ENCODE measurements around the gene SON.
"Not testable (repeated sequence)": the region's sequence is repeated elsewhere in the genome, so short reads cannot be mapped to it uniquely, and the experiment has no call there.

The SON gene

GRCh38 chr21:33542640-33543504 is at the start of gene SON:
TSS of gene SON (plus strand) at chr21:33543038. CDS start at chr21:33543093, 55 bp downstream.
- peak; percentile 93 to 95 for DNase-seq

DNA sequence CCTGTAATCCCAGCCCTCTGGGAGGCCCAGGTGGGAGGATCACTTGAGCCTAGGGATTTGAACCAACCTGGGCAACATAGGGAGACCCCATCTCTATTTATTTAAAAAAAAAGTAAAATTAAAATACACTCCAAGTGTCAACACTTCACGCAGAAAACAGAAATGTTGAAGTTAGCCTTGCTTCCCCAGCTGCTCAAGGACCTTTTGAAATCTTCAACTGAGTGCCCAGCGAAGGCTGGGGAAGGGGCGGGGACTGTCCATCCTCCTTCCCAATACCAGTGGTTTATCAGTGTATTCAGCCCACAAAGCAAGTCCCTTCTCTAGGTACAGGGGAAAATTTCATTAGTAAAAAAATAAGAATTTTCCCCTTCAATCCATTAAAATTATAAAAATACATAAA is 49.1 kb upstream of the SON start:
- no peak for DNase-seq

DNA sequence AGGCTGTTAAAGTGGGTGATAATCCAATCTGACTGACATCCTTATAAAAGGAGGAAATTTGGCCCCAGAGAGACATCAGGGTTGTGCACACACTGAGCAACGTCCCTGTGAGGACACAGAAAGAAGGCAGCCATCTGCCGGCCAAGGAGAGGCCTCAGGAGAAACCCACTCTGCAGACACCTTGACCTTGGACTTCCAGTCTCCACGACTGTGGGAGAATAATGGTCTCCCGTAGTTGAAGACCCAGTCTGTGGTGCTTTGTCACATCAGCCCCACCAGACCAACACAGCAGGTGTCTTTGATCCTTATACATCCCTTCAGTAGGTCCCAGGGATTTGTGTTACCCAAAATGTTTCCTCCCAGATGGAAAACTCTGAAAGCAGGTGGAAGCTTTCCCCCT is 47.1 kb upstream of the SON start:
- no peak for DNase-seq

DNA sequence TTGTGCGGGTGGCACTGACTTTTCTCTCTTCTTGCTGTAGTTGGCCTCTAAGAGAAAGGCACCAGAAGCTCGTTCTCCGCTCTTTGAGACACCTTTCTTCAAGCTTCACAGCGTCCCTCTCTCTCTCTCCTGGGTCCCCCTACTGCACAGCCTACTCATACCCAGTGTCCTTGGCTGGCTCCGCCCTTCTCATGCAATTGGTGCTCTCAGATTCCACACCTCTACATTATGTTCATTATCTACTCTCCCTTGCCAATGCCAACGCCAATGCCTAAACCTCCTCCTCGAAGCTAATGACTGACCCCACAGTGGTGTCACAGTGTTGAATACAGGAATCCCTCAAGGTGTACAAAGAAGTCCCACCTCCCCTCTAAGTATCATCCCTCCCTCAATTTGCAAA is 46.5 kb upstream of the SON start:
- DNase-seq, result no peak

DNA sequence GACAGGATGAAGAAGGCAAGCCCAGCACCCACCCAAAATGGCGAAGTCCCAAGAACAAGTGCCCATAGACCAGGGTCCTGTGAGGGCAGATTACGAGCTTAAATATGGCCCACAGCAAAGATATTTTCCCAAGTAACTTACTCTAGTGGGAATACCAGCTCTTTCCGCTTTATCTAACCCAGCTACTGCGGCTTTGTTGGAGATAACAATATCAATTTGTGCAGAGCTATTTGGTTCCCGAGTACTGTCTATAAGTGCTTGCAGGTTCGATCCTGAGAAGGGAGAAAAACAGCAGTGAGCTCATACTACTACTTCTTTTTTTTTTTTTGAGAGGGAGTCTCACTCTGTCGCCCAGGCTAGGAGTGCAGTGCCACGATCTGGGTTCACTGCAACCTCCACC is 37.0 kb upstream of the SON start:
- no peak for DNase-seq

- not testable (repeated sequence) for DNase-seq
These were observed 35.8 kb upstream of the SON start for GRCh38 chr21:33507003-33507402.

GRCh38 chr21:33510826-33511225 is 32.0 kb upstream of the SON start:
- no peak for DNase-seq

- DNase-seq, result no peak
These were observed 31.2 kb upstream of the SON start for GRCh38 chr21:33511639-33512038.

DNA sequence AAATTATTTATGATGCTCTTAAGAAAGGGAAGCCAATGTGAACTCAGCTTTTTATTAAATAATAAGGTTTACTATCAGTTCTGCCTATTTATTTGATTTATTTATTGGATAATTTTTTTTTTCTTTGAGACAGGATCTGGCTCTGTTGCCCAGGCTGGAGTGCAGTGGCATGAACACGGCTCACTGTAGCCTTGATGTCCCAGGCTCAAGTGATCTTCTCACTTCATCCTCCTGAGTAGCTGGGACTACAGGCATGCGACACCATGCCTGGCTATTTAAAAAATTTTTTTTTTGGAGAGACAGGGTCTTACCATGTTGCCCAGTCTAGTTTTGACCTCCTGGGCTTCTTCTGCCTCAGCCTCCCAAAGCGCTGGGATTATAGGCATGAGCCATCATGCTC is 30.4 kb upstream of the SON start:
- no peak for DNase-seq

DNA sequence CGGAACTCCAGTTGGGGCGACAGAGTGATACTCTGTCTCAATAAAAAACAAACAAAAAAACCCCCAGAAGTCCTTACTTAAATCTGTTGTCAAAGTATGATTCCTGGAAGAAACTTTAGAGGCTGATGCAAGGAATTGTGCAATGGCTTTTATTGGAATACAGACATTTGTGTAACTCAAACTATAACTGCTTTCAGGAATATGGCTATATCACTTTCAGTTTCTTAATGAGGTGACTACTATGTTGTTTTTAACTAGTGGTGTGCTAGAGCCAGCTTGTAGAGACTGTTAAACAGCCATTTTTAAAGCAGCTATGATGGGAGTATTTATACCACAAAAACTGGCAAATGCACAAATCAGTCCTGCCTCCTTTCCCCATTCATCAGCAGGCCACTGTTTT is 28.6 kb upstream of the SON start:
- no peak for DNase-seq

DNA sequence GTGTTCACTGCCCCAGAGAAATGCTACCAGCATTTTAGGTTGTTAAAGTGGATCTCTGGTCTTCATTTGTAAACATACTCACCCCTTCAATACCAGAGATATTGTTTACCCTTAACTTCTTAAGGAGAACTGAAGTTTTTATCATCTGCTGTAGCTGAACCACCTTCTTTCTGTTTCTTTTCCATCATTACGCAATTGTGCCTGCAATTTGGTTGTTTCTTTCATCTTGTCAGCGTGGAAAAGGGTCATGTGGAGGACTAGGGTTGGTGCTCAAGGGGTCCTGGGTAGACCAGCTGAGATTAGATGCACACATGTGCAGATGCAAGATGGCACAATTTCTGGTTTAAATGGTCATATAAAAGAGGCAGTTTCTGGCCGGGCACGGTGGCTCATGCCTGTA is 23.9 kb upstream of the SON start:
- no peak for DNase-seq

DNA sequence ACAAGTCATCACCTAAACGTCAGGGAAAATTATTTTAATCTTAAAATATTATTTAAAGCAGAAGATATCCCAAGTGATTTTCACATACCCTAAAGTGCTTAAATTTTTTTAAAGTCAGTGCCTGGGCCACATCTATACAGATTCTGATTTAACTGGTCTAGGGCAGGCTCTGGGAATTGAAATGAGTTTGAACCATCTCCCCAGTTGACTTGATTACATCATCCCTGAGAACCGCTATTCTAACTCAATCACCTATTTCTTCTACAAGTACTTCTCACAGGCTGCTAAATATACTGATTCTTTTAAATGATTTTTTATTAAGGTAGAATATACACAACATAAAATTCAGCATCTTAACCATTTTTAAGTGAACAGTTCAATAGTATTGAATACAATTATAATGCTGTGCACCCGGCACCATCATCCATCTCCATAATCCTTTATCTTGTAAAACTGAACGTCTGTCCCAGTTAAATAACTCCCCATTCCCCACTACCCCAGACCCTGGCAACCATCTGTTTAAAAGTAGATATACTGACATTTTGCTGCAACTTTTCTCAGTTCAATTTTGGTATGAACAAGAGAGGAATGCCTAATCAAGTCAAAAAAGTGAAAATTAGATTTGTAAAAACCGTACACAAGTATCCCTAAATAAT is 20.4 kb upstream of the SON start:
- no peak for DNase-seq

DNA sequence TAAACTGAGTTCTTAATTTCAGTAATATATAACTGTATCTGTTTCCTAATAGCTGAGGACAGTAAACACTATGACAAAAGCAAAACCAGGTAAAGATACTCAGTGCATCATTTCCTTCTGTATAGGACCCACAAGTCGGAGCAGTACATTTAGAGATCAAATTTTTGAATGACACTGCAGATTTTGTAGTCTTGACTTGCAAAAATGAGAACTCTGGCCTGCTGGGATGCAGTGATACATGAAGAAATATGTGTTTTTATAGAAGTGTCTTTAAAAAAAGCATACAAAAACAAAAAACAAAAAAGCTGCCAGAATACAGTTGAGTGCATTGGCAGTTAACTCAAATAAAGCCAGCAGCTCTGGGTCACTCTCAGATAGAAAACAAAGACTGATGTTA is 19.9 kb upstream of the SON start:
- no peak for DNase-seq

GRCh38 chr21:33531007-33531406 is 11.8 kb upstream of the SON start:
- DNase-seq, result no peak

DNA sequence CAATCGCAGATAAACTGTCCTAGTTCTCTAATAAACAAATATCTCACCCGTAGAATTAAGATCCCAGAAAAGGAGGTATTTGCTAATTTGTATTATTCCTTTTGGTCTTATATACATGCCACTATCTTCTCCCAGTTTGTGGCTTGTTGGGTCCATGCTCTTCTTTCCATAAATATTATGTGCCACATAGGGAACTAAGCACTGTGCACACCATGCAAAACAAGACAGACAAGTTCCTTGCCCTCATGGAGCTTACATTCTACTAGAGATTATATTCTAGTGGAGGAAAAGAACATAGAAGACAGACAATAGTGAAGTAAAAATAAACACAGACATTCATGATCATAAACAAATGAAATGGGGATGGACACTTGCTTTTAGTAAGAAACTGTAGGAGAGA is 5.6 kb upstream of the SON start:
- DNase-seq, result no peak

DNA sequence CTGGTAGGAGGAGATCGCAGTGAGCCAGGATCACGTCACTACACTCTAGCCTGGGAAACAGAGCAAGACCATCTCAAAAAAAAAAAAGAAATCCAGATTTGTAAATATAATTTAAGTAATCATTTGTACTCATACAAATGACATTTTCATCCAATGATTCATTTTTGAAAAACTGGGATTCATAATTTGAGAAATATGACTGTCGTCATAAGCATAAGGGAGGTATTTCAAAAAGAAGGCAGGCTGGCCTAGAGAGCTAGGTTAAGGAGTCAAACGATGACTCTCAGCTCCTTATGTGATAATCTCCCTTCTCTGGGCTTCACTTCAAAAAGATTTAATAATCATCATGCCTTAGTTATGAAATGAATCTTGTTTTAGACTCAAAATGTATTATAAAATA is 3.2 kb upstream of the SON start:
- no peak for DNase-seq

DNA sequence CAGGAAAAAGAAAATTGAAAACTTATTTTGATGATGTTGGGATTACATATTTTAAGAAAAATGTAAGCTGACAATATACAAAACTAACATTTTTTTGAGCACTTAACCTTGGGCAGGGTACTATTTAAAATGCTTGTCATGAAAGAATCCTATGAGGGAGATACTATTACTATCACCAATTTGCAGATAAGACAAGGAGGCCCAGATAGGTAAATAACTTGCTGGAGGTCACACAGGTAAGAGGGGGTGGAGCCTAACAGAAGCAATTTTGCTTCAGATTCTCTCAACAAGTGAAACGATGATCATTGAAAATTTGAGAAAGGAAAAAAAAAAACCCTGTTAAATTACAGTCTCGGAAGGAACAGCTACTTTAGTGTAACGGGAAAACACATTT is 2.1 kb upstream of the SON start:
- DNase-seq, result no peak

GRCh38 chr21:33541105-33541711 is 1.6 kb upstream of the SON start:
- DNase-seq, result no peak

DNA sequence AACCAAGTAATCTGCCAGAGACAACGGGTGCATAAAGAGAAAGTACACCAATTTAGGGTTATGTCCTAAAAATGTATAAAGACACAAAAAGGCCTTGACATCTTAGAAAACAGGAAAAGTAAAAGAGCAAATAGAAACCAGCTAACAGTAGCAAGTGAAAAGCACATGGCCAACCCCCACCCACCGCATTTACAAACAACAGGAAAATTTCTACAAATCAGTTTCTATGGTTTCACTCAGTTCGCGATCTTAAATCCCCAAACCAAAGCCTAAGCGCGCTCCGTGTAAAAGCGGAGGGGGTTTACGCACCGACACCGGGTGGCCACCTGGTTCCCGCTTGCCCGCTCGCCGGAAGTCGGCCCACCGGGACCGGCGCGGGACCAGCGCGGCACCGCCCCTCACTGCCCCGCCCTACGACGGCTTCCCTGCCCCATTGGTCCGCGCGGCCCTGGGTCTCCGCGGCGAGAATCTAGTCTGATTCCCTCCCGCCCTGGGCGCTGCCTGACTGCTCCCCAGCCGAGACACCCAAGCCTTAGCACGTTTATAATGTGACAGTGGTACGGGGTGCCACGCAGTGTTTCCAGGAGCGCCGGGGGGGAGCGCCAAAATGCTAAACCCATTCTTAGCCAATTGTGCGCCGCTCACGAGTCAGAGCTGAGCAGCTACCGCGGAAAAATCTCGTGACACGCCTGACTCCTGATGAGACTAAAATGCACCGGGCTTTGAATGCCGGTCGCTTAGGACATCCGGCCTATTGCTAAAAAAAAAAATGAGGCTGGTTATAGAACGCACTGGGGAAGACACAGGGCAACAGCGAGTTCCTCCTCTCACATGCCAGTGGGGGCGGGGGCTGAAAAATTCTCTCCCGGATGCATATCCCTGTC is 840 bp upstream of the SON start, which contains the start of gene GART:
GART (minus strand) TSS at position 362 of the 884 bp plus-strand sequence. CDS start 2,802 bp downstream, outside the sequence.
- DNase-seq, result peak; percentile 75 to 81

DNA sequence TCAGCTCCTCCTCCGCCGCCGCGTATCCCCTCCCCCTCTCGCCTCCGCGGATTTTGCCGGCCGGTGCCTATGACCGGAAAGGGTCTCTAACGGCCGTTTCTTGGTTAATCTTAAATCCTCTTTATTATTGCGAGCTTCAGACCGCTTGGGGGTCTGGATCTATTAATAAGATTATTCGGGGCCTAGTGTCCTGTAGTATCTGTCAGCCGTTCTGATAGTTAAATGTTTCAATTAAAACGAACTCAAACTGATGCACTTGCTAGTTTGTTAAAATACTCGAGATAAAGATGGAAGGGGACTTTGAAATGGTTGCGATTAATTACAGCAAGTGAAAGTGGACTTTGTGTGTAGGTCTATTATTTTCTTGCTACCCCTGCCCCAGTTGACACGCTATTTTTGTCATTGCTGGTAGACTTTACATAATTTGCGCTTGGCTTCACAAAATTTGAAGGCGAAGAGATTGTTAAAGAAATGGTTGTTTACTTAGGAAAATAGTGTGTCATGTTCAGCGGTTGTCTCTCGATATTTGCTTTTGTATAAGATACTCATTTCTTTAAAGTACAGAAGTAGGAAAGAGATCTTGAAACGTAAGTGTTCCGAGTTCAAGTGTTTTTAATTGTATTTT is 779 bp downstream of the SON start:
- DNase-seq, result peak; percentile 69 to 71

GRCh38 chr21:33544451-33545195 is 1.8 kb downstream of the SON start:
- no peak for DNase-seq

DNA sequence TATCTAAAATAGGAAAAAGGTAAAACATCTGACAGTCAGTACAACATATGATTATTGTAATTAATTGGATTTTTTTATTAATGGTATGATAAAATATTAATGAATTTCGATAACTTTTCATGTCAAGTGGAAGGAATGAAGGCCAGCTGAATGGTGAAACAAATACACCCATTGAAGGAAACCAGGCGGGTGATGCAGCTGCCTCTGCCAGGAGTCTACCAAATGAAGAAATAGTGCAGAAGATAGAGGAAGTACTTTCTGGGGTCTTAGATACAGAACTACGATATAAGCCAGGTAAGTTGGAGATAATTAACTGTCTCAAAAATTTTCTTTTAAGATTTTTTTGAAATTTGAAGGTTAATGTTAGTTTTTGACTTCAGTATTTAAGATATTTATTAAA is 3.2 kb downstream of the SON start:
- DNase-seq, result no peak

Measured in stimulated activated CD4-positive, alpha-beta T cell treated with anti-CD3 and anti-CD28 coated beads, Interleukin-2, amount 100 ng/mL, for 48 hours (primary cell).